Pancreas (tissue), 10 donors: ENCODE measurements around the gene MYLK. TPM values are rescaled to one million over a fixed set of nuclear protein-coding genes. Genes with fewer than 3 reads are reported as not detected.

ENCODE experiments used
- ATAC-seq, 4 donors: fragments of 200-7000 bp; cut with Tn5 transposase; one replicate each; pipeline versions ENCODE4 v1.8.0 to v1.9.1; 2020; ENCODE audit warnings: mild to moderate bottlenecking in 4 of 4, moderate library complexity in 4 of 4
- DNase-seq, 6 donors: peaks; one replicate each; pipeline ENCODE4 v3.0.0-alpha.2; 2020
- FAIRE-seq: peaks from 2 replicates; lab custom pipeline; 2012; peaks lifted over from hg19 to GRCh38; lab: Jason Lieb, UNC
- H3K27ac ChIP-seq, 4 donors: fragments of 200-600 bp; sonication (generic); 1 replicate in 3 of 4; 2 replicates in 1 of 4; pipeline versions ENCODE4 v1.5.0 to v1.8.0; 2020
- H3K27me3 ChIP-seq, 4 donors: fragments of 200-600 bp; one replicate each; pipeline ENCODE4 v1.8.0; 2021
- H3K36me3 ChIP-seq, 3 donors: fragments of 200-600 bp; sonication (generic) in 1 of 3; one replicate each; pipeline versions ENCODE4 v1.5.0 to v1.8.0; 2020 to 2021
- H3K4me1 ChIP-seq, 3 donors: fragments of 200-600 bp; one replicate each; pipeline ENCODE4 v1.8.0; 2021
- H3K4me3 ChIP-seq, 4 donors: fragments of 200-600 bp; sonication (generic) in 2 of 4; one replicate each; pipeline versions ENCODE4 v1.5.0 to v1.8.0; 2020 to 2021
- H3K9me3 ChIP-seq, 4 donors: fragments of 200-600 bp; one replicate each; pipeline ENCODE4 v1.8.0; 2021
- CTCF ChIP-seq, 4 donors: fragments of 200-600 bp; sonication (generic) in 3 of 4; IDR thresholded peaks; one replicate each; pipeline versions ENCODE4 v1.5.0 to v1.8.0; 2021; ENCODE audit warnings: antibody characterized with exemption in 4 of 4
- WGBS, 2 donors: extraction: QIAGEN DNeasy Blood & Tissue Kit; methylation state at CpG; one replicate each; pipeline ENCODE4 v1.1.7; 2013; 5-methylcytosine and 5-hydroxymethylcytosine counted together
- intact Hi-C, 3 donors: fragments of 100-400 bp; cut with DNase I; formaldehyde crosslinking; loops; one replicate each; pipeline versions ENCODE4 v1.11.1 to v1.14.2; 2022
- polyA plus RNA-seq, 2 donors: library from polyadenylated mRNA; stranded (reverse); fragments of 200-250 nt; gene quantifications; one replicate each; pipeline ENCODE4 v1.2.3, GENCODE V29; 2013
- total RNA-seq, 6 donors: library from RNA; stranded (reverse); fragmentation: NEBNext Ultra II Directional in 4 of 6; extraction: Animal tissue kit (Norgen Biotek cat#: 25700) in 4 of 6; gene quantifications; one replicate each; pipeline versions ENCODE4 v1.2.1 to v1.2.4, GENCODE V29; 2021 to 2023
- donor health status: healthy with polysubstance abuse.
- donor health status: DM: no; HTN: no; CAD: no; lungs with moderate emphysema.
- donor health status: DM: no; HTN: no; CAD: no.
- donor health status: control.
- donor health status: control.
- donor health status: Bipolar disorder and iron deficiency.
- donor health status: DM: yes; HTN: yes; CAD: no.
- donor health status: DM: no; HTN: no; CAD: no.
- donor health status: DM: no; HTN: no; CAD: no.
- donor health status: DM: yes; HTN: yes; CAD: no.

The MYLK gene
- total and polyA plus RNA-seq, 8 donors, result 3.1 to 12.0 (median 6.7) TPM

GRCh38 chr3:123755501-123755900 is 128.6 kb downstream of the MYLK start:
- peak; percentile 13 to 33 (median 23) for ATAC-seq
- Histone ChIP-seq H3K36me3 (no peaks in the 10 kb centered on the region), H3K9me3 (no peaks in the 10 kb centered on the region), H3K27me3 (no peaks in the 10 kb centered on the region), H3K4me1 (peaks cover 12 to 22% (median 16%) of the 10 kb centered on the region in 3 donors), H3K4me3 (no peak overlapping the region), H3K27ac (peak overlapping the region; percentile 34 to 68 (median 46))
- TF ChIP-seq CTCF (IDR thresholded peaks at IDR 0.05), result no peak
- no peak for FAIRE-seq
- WGBS, 2 donors, result 48 to 53% methylated on average over 2 of the region's 2 CpGs
- intact Hi-C loops, result no loop called here
- DNase-seq, result no peak

GRCh38 chr3:123755085-123755484 is 129.0 kb downstream of the MYLK start:
- Histone ChIP-seq H3K9me3 (no peaks in the 10 kb centered on the region), H3K27ac (peak overlapping the region in 2 of 4 donors; percentile 50 to 68), H3K36me3 (no peaks in the 10 kb centered on the region), H3K4me3 (no peak overlapping the region), H3K4me1 (peaks cover 12 to 22% (median 16%) of the 10 kb centered on the region in 3 donors), H3K27me3 (no peaks in the 10 kb centered on the region)
- WGBS, 2 donors, result 13 to 17% methylated on average over 3 of the region's 3 CpGs
- FAIRE-seq (no peak), DNase-seq (peak; percentile 75 to 89 (median 86)), ATAC-seq (peak; percentile 96 to 99 (median 97))
- intact Hi-C loops, result no loop called here
- no peak for TF ChIP-seq CTCF (IDR thresholded peaks at IDR 0.05)

- intact Hi-C loops, result no loop called here
- Histone ChIP-seq H3K27ac (no peak overlapping the region), H3K27me3 (no peaks in the 10 kb centered on the region), H3K4me1 (peaks cover 12 to 22% (median 16%) of the 10 kb centered on the region in 3 donors), H3K36me3 (no peaks in the 10 kb centered on the region), H3K4me3 (no peak overlapping the region), H3K9me3 (no peaks in the 10 kb centered on the region)
- no peak for TF ChIP-seq CTCF (IDR thresholded peaks at IDR 0.05)
- DNase-seq (no peak), FAIRE-seq (no peak), ATAC-seq (no peak)
These were observed 130.8 kb downstream of the MYLK start for GRCh38 chr3:123753286-123753685.

- ATAC-seq (no peak), DNase-seq (no peak), FAIRE-seq (no peak)
- no peak for TF ChIP-seq CTCF (IDR thresholded peaks at IDR 0.05)
- no peaks in the 10 kb centered on the region for H3K36me3 ChIP-seq
- H3K27me3 ChIP-seq, result no peaks in the 10 kb centered on the region
- H3K4me1 ChIP-seq, result peaks cover 12 to 22% (median 16%) of the 10 kb centered on the region in 3 donors
- H3K9me3 ChIP-seq, result no peaks in the 10 kb centered on the region
- H3K4me3 ChIP-seq, result no peak overlapping the region
- 92 to 98% methylated on average over 8 of the region's 8 CpGs for WGBS, 2 donors
- H3K27ac ChIP-seq, result no peak overlapping the region
- intact Hi-C loops, result no loop called here
These were observed 131.9 kb downstream of the MYLK start for GRCh38 chr3:123752228-123752627.

- FAIRE-seq, result no peak
- no peak for ATAC-seq
These were observed 132.7 kb downstream of the MYLK start for GRCh38 chr3:123751433-123751832.

More at GRCh38 chr3:123751433-123751832, 132.7 kb downstream of the MYLK start:
- Histone ChIP-seq H3K27me3 (no peaks in the 10 kb centered on the region), H3K36me3 (no peaks in the 10 kb centered on the region), H3K9me3 (no peaks in the 10 kb centered on the region), H3K4me3 (no peak overlapping the region), H3K4me1 (peaks cover 12 to 21% (median 16%) of the 10 kb centered on the region in 3 donors), H3K27ac (no peak overlapping the region)
- intact Hi-C loops, result no loop called here
- 61 to 66% methylated on average over 3 of the region's 3 CpGs for WGBS, 2 donors
- TF ChIP-seq CTCF (IDR thresholded peaks at IDR 0.05), result no peak
- no peak for DNase-seq
